ENCODE data around the gene ZFPM1.
"Not testable (repeated sequence)": the region's sequence is repeated elsewhere in the genome, so short reads cannot be mapped to it uniquely, and the experiment has no call there.

The ZFPM1 gene

DNA sequence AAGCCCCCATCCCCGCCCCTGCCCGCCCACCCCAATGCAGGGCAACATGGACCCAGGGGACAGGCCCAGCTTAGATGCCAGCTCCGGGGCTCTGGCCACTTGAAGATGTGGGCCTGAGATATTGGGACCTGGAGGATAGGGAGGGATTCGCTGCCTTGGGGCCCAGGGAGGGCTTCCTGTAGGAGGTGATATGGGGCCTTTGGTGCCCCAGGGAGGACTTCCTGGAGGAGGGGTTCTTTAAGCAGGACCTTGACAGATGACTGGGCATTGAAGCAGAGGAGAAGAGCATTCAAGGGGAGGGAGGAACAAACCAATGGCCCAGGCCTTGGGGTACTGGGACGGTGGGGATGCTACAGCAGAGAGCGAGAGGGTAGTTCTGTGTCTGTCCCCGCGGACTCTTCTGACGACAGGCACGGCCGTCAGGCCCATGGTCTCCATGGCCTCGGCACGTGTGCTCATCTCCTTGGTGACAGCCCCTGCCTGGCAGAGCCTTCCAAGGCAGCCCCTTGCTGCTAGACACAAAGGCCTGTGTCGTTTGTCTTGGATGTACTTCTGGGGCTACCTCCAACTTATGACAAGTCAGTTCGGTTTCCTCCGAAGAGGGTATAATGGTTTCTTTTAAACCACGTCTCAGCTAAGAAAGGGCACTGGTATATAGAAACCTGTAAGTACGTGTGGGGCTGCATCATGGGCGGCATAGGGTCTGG lies 61.6 kb downstream of the ZFPM1 start:
- DNase-seq (ENCODE audit: low read depth): no peak

- DNase-seq (ENCODE audit: low read depth): no peak
Observed at GRCh38 chr16:88515371-88515770, 62.3 kb downstream of the ZFPM1 start.

GRCh38 chr16:88515925-88516594 lies 63.0 kb downstream of the ZFPM1 start:
- DNase-seq (ENCODE audit: low read depth): no peak

DNA sequence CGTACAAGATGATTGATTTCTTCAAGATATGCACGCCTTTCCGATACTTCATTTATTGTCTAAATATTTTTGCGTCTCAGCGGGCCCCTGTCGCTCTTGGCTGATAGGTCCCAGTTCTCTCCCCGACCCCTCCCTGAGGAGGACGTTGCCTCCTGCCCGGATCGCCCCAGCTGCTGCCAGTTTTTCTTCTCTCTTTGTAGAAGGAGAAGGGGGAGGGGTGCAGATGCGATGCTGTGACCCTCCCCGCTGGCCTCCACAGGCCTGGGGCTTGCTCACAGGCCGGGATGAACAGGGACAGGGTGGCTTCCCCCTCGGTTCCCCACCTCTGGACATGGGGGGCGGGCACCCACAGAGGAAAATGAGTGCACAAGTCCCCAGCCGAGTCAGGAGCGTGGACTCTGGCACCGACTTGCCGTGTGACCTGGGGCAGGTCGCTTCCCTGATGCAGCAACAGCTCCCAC lies 63.6 kb downstream of the ZFPM1 start:
- DNase-seq (ENCODE audit: low read depth): no peak

- not testable (repeated sequence) for DNase-seq (ENCODE audit: low read depth)
Observed at GRCh38 chr16:88517208-88517774, 64.2 kb downstream of the ZFPM1 start.

DNA sequence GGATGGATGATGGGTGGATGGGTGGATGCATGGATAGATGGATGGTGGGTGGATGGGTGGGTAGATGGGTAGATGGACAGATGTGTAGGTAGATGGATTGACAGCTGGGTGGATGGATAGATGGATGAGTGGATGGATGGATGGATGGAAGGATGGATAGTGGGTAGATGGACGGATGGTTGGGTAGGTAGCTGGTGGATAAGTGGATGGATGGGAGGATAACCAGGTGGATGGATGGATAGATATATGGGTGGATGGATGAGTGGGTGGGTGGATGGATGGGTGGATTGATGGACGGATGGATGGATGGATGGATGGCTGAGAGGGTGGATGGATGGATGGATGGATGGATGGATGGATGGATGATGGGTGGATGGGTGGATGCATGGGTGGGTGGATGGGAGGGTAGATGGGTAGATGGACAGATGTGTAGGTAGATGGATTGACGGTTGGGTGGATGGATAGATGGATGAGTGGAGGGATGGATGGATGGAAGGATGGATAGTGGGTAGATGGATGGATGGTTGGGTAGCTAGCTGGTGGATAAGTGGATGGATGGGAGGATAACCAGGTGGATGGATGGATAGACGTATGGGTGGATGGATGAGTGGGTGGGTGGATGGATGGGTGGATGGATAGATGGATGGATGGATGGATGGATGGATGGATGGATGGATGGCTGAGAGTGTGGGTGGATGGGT lies 65.5 kb downstream of the ZFPM1 start:
- not testable (repeated sequence) for DNase-seq (ENCODE audit: low read depth)

DNA sequence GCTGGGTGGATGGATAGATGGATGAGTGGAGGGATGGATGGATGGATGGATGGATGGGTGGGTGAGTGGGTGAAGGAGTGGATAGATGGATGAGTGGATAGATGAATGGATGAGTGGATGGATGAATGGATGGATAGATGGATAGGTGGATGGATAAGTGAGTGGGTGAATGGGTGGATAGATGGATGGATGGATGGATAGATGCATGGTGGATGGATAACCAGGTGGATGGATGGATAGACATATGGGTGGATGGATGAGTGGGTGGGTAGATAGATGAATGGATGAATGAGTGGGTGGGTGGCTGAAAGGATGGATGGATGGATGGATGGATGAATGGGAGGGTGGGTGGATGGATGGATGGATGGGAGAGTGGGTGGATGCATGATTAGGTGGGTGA lies 66.2 kb downstream of the ZFPM1 start:
- no peak for DNase-seq (ENCODE audit: low read depth)

DNA sequence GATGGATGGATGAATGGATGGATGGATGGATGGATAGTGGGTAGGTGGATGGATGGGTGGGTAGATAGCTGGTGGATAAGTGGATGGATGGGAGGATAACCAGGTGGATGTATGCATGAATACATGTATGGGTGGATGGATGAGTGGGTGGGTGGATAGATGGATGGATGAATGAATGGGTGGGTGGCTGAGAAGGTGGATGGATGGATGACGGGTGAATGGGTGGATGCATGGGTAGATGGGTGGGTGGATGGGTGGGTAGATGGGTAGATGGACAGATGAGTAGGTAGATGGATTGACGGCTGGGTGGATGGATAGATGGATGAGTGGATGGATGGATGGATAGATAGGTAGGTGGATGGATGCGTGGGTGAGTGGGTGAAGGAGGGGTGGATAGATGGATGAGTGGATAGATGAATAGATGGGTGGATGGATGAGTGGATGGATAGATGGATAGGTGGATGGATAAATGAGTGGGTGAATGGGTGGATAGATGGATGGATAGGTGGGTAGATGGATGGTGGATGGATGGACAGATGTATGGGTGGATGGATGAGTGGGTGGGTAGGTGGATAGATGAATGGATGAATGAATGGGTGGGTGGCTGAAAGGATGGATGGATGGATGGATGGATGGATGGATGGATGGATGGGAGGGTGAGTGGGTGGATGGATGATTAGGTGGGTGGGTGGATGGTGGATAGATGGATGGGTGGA lies 67.0 kb downstream of the ZFPM1 start:
- no peak for DNase-seq (ENCODE audit: low read depth)

- no peak for DNase-seq (ENCODE audit: low read depth)
Observed at GRCh38 chr16:88521674-88522073, 68.6 kb downstream of the ZFPM1 start.

- no peak for DNase-seq (ENCODE audit: low read depth)
Observed at GRCh38 chr16:88522276-88522949, 69.3 kb downstream of the ZFPM1 start.

- DNase-seq (ENCODE audit: low read depth): no peak
Observed at GRCh38 chr16:88523309-88524161, 70.5 kb downstream of the ZFPM1 start.

DNA sequence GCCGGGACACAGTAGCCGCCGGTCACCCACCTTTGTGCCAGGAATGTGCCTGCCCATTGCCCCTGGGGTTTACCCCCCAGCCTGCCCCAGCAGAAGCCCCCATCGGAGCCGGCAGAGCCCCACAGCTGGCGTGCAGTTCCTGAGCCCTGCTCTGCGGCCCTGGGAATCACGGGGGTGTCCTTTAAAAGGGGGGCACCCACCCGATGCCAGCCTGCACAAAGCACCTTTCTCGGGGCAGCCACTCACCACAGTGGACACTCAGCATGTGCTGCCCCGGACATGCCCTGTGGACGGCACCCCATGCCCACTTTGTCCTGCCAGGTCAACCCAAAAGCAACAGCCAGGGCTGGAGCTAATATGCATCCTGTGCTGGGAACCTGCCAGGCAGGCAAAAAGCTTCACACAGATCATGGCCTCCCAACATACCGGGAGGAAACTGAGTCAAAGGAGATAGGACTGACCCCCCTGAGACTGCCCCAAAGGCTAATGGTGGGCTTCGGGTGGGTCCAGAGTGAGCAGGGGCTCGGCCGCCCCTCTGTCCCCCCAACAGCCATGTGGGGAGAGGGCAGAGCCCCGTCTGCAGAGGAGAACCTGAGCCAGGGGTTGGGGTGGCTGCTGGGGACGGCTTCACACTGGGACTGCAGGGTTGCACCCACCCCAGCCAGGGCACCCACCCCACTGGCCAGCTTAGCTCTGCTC lies 71.3 kb downstream of the ZFPM1 start:
- no peak for DNase-seq (ENCODE audit: low read depth)

GRCh38 chr16:88524973-88525662 lies 72.0 kb downstream of the ZFPM1 start:
- no peak for DNase-seq (ENCODE audit: low read depth)

DNA sequence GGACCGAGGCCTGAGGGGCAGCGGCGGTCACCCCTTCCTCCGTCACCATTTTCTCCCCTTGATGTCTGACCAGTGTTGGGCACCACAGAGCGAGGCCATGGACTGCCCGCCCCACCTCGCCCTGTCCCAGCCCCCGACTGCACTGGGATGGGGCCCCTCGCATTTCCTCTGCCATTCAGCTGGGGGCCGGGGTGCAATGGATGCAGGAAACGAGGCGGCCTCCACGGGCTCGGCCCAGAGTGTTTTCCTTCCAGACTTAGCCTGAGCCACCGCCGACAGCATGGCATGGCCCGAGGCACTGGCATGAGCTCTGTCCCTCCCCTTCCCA lies 72.5 kb downstream of the ZFPM1 start:
- DNase-seq (ENCODE audit: low read depth): no peak

- no peak for DNase-seq (ENCODE audit: low read depth)
Observed at GRCh38 chr16:88526008-88526905, 73.2 kb downstream of the ZFPM1 start.

- no peak for DNase-seq (ENCODE audit: low read depth)
Observed at GRCh38 chr16:88526906-88527185, 73.8 kb downstream of the ZFPM1 start.

DNA sequence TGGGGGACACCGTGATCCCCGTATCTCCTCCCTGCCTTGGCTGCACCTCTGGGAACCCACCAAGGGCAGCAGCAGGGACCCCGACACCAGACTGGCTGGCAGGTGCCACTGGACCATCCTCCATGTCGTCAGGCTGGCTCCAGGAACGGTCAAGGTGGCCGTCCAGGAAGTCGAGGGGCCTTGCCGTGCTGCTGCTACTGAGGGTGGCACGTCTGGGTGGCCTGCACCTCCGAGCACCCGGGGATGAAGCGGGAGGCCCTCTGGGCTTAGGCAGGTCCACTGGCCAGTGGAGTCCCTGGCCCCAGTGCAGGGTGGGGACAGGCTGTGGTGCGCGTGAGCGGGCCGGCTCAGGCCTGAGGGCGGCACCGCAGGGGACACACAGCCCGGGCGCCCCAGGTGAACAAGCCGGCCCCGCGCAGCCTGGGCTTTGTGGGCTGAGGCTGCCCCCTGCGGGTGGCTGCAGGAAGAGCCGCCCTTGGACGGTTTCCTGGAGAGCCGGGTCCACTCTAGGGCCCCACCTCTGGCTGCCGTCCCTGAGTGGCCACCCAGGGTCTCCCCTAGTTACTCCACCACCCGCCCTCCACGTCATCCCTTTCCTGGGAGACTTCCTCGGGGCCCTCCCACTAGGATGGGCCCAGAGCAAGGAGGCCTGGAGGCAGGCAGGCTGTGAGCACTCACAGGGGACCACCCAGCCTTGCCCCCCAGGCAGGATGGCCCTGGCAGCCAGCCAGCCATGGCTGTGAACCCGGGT lies 74.3 kb downstream of the ZFPM1 start:
- peak; percentile 54 for DNase-seq (ENCODE audit: low read depth)

All from activated T-helper 9 cell treated with anti-CD3 and anti-CD28 coated beads, Interleukin-2, amount 50 U/mL, for 16 hours (primary cell).